Ascending aorta (tissue), 2 donors: Measurements from ENCODE around the gene ABCF2. TPM values are rescaled to one million over a fixed set of nuclear protein-coding genes. Genes with fewer than 3 reads are reported as not detected.

Experiments
- DNase-seq, 2 donors: peaks; one replicate each; pipeline ENCODE4 v3.0.0-alpha.2; 2019; ENCODE audit warnings: low spot score in 2 of 2
- H3K27ac ChIP-seq, 2 donors: fragments of 200-600 bp; sonication (generic); one replicate each; pipeline ENCODE4 v1.5.1; 2016 to 2017; ENCODE audit warnings: mild to moderate bottlenecking in 1 of 2
- H3K27me3 ChIP-seq: fragments of 200-600 bp; sonication (generic); one replicate; pipeline ENCODE4 v1.5.1; 2017
- H3K36me3 ChIP-seq, 2 donors: fragments of 200-600 bp; sonication (generic); one replicate each; pipeline ENCODE4 v1.5.1; 2016
- H3K4me1 ChIP-seq, 2 donors: fragments of 200-600 bp; sonication (generic); one replicate each; pipeline ENCODE4 v1.5.1; 2016 to 2017; ENCODE audit warnings: mild to moderate bottlenecking in 1 of 2
- H3K4me3 ChIP-seq, 2 donors: fragments of 200-600 bp; sonication (generic); one replicate each; pipeline ENCODE4 v1.5.1; 2016 to 2017; ENCODE audit warnings: mild to moderate bottlenecking in 1 of 2
- H3K9me3 ChIP-seq, 2 donors: fragments of 200-600 bp; sonication (generic); one replicate each; pipeline ENCODE4 v1.5.1; 2016
- intact Hi-C: fragments of 100-400 bp; cut with DNase I; formaldehyde crosslinking; loops from one replicate; pipeline ENCODE4 v1.15.1; 2023
- total RNA-seq: library from RNA; depleted of rRNA; stranded (reverse); fragments of >200 nt; gene quantifications from one replicate; pipeline ENCODE4 v1.1.0, GENCODE V29; 2016
- TF ChIP-seq, protein P1 (sequence below), 3 experiments: fragments of 200-600 bp in 2 of 3; fragments of 450-650 bp in 1 of 3; sonication (generic) in 2 of 3; IDR thresholded peaks; one replicate each; pipeline ENCODE4 v1.5.1; 2016 to 2019; ENCODE audit warnings: antibody characterized with exemption in 3 of 3, mild to moderate bottlenecking in 1 of 3, moderate library complexity in 1 of 3

The ABCF2 gene
- total RNA-seq, 1 donor from 2014 or later = 85.3 TPM

DNA sequence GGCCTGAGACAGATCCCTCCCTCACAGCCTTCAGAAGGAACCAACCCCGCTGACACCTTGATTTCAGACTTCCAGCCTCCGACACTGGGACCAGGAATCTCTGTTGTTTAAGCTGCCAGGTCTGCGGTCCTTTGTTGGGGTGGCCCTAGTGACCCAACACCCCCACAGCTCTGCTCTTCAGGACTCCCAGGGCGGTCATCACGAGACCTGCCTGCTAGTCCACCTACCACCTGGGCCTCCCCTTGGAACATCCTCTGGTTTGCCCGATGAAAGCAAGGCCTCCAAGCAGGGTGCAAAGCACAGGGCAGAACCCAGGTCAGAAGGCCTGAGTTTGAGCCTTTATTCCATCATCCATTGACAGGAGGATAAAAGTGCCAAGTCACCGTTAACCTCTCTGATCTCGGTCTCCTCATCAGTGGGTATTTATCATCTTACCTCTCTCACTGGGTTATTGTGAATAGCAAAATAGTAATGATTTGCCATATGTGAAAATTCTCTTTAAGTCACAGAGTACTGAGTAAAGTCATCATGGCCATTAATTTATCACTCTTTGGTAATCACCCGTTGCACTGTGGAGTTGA, 38.4 kb upstream of the ABCF2 start:
- no peaks in the 10 kb centered on the region for H3K36me3 ChIP-seq
- DNase-seq = no peak
- TF ChIP-seq, protein P1, sequence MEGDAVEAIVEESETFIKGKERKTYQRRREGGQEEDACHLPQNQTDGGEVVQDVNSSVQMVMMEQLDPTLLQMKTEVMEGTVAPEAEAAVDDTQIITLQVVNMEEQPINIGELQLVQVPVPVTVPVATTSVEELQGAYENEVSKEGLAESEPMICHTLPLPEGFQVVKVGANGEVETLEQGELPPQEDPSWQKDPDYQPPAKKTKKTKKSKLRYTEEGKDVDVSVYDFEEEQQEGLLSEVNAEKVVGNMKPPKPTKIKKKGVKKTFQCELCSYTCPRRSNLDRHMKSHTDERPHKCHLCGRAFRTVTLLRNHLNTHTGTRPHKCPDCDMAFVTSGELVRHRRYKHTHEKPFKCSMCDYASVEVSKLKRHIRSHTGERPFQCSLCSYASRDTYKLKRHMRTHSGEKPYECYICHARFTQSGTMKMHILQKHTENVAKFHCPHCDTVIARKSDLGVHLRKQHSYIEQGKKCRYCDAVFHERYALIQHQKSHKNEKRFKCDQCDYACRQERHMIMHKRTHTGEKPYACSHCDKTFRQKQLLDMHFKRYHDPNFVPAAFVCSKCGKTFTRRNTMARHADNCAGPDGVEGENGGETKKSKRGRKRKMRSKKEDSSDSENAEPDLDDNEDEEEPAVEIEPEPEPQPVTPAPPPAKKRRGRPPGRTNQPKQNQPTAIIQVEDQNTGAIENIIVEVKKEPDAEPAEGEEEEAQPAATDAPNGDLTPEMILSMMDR (IDR thresholded peaks at IDR 0.05) = no peak
- H3K27me3 ChIP-seq = no peaks in the 10 kb centered on the region
- H3K4me3 ChIP-seq = no peak overlapping the region
- no peaks in the 10 kb centered on the region for H3K4me1 ChIP-seq
- intact Hi-C loops = no loop called here
- H3K9me3 ChIP-seq = no peaks in the 10 kb centered on the region
- H3K27ac ChIP-seq = no peak overlapping the region

DNA sequence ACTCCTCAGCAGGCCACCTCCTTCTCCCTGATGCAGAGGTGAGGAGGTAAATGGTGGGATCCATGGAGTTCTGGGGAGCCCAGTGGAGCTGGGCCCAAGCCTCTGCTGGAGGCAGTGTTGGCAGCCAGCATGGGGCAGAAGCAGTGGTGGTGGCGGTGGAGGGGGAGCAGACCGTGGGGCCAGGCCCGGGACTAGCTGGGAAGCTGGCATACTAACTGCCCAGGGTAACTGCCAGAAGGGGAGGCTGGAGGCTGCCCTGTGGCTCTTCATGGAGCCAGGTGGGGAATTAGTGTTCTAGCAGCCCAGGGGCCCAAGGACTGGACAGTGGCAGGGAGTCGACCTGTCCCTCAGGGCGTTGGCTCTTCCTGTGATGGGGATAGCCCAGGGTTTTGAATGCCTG, 37.6 kb upstream of the ABCF2 start:
- H3K27me3 ChIP-seq = no peaks in the 10 kb centered on the region
- H3K27ac ChIP-seq = no peak overlapping the region
- intact Hi-C loops = no loop called here
- TF ChIP-seq, protein P1 (IDR thresholded peaks at IDR 0.05) = no peak
- no peaks in the 10 kb centered on the region for H3K36me3 ChIP-seq
- no peak for DNase-seq
- H3K4me1 ChIP-seq = no peaks in the 10 kb centered on the region
- H3K9me3 ChIP-seq = no peaks in the 10 kb centered on the region
- H3K4me3 ChIP-seq = no peak overlapping the region

DNA sequence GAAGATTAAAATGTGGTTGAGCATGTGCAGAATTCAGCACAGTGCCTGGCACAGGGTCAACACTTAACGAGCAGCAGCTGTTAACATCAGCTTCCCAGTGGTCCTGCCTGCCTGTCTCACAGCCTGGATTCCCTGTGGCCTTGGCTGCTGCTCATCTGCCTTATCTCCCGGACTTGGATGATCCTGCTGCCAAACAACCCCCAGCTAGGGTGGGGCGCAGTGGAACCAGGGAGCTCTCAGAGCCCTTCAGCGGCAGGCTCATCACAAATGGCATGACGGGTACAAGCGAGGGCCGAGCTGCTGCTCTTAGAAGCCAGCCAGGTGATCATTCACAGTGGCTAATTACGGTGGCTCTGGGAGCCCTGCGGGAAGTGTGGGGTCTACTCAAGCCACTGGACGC, 34.5 kb upstream of the ABCF2 start:
- Histone ChIP-seq H3K4me3 (no peak overlapping the region), H3K36me3 (no peaks in the 10 kb centered on the region), H3K27ac (no peak overlapping the region), H3K27me3 (no peaks in the 10 kb centered on the region), H3K4me1 (no peaks in the 10 kb centered on the region), H3K9me3 (no peaks in the 10 kb centered on the region)
- TF ChIP-seq, protein P1 (IDR thresholded peaks at IDR 0.05) = no peak
- intact Hi-C loops = no loop called here
- no peak for DNase-seq

DNA sequence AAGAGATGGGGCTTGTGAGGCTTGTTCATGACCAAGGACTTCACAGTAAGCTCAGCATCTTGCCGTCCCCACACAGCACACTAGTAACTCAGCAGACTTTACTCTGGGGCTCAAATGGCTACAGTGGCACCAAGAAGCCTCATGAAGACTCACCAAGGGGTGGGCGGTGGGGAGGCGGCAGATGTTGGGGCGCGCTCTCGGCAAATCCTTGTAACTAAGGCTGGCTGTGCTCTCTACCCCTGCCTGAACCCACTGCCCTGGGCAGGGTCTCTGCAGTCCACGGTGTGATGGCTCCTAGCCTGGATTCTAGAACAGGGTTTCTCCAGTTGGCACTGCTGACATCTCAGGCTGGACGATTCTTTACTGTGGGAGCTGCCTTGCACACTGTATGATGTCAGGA, 33.9 kb upstream of the ABCF2 start:
- intact Hi-C loops = no loop called here
- no peaks in the 10 kb centered on the region for H3K36me3 ChIP-seq
- TF ChIP-seq, protein P1 (IDR thresholded peaks at IDR 0.05) = no peak
- H3K27ac ChIP-seq = no peak overlapping the region
- no peaks in the 10 kb centered on the region for H3K9me3 ChIP-seq
- H3K27me3 ChIP-seq = no peaks in the 10 kb centered on the region
- no peak for DNase-seq
- no peak overlapping the region for H3K4me3 ChIP-seq
- no peaks in the 10 kb centered on the region for H3K4me1 ChIP-seq

DNA sequence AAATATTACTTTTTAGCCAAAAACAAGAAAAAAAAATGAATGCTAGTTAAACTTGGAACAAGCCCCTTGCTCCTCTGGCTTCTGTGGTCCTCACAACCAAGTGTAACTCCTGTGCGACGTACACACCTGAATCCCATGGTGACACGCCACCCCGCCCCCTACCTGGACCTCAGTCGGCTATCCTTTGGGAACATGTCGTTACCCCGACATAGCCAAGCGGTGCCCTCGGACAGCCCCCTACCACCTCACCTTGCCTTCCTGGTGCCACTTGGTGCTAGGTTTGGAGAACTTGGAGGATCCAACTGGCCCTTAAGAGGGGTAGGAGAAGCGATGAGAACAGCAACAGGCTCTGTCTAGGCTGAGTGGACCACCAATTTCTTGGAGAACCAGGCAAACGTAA, 33.5 kb upstream of the ABCF2 start:
- DNase-seq = no peak
- Histone ChIP-seq H3K4me3 (no peak overlapping the region), H3K4me1 (no peaks in the 10 kb centered on the region), H3K36me3 (no peaks in the 10 kb centered on the region), H3K27ac (no peak overlapping the region), H3K9me3 (no peaks in the 10 kb centered on the region), H3K27me3 (no peaks in the 10 kb centered on the region)
- TF ChIP-seq, protein P1 (IDR thresholded peaks at IDR 0.05) = no peak
- intact Hi-C loops = no loop called here

DNA sequence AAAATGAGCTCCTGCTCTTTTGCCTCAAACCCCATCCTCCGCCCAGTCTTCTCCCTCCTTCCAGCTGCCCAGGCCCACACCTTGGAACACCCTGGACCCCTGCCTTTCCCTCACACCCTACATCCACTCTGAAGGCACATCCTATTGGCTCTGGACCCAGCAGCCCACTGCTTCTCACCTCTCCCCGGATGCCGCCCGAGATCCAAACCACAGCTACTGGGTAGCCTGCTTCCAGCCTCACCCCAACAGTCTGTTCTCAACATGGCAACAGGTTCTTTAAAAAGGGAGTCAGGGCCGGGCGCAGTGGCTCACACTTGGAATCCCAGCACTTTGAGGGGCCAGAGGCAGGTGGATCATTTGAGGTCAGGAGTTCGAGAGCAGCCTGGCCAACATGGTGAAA, 31.0 kb upstream of the ABCF2 start:
- no peak for DNase-seq
- no peak overlapping the region for H3K27ac ChIP-seq
- no peak overlapping the region for H3K4me3 ChIP-seq
- intact Hi-C loops = no loop called here
- TF ChIP-seq, protein P1 (IDR thresholded peaks at IDR 0.05) = no peak
- no peaks in the 10 kb centered on the region for H3K36me3 ChIP-seq
- H3K9me3 ChIP-seq = no peaks in the 10 kb centered on the region
- no peaks in the 10 kb centered on the region for H3K27me3 ChIP-seq
- H3K4me1 ChIP-seq = peaks cover 0 to 7% of the 10 kb centered on the region in 2 donors
